Measurements from ENCODE around the gene LYRM2.

DNA sequence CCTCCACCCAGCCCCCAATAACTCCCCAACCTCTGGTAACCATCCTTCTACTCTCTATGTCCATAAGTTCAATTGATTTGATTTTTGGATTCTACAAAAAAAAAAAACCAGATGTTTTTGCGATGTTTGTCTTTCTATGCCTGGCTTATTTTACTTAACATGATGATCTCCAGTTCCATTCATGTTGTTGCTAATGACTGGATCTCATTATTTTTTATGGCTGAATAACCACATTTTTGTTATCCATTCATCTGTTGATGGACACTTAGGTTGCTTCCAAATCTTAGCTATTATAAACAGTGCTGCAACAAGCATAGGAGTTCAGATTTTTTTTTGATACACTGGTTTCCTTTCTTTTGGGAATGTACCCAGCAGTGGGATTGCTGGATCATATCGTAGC, 98.8 kb downstream of the LYRM2 start:
- TF ChIP-seq, protein P1, sequence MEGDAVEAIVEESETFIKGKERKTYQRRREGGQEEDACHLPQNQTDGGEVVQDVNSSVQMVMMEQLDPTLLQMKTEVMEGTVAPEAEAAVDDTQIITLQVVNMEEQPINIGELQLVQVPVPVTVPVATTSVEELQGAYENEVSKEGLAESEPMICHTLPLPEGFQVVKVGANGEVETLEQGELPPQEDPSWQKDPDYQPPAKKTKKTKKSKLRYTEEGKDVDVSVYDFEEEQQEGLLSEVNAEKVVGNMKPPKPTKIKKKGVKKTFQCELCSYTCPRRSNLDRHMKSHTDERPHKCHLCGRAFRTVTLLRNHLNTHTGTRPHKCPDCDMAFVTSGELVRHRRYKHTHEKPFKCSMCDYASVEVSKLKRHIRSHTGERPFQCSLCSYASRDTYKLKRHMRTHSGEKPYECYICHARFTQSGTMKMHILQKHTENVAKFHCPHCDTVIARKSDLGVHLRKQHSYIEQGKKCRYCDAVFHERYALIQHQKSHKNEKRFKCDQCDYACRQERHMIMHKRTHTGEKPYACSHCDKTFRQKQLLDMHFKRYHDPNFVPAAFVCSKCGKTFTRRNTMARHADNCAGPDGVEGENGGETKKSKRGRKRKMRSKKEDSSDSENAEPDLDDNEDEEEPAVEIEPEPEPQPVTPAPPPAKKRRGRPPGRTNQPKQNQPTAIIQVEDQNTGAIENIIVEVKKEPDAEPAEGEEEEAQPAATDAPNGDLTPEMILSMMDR (IDR thresholded peaks at IDR 0.05 in 2 of 3, conservative IDR thresholded peaks at IDR 0.05 in 1 of 3; ENCODE audit: insufficient read depth in 2 of 3, low read depth in 1 of 3, low read length in 3 of 3): no peak
- TF ChIP-seq ZNF445 (CRISPR knock-in tag; IDR thresholded peaks at IDR 0.05; ENCODE audit: low read depth) (no peak), POLR2A (conservative IDR thresholded peaks at IDR 0.05) (no peak), FOXA1 (IDR thresholded peaks at IDR 0.05; ENCODE audit: borderline replicate concordance) (no peak), GTF2F1 (IDR thresholded peaks at IDR 0.05; ENCODE audit: low read depth, low read length) (no peak), ZBTB17 (CRISPR knock-in tag; IDR thresholded peaks at IDR 0.05) (no peak), TAF9B (IDR thresholded peaks at IDR 0.05; ENCODE audit: partially characterized antibody) (no peak), CREB1 (IDR thresholded peaks at IDR 0.05) (no peak), CREB1 (CRISPR knock-in tag; IDR thresholded peaks at IDR 0.05) (no peak)
- TF ChIP-seq, protein P2, sequence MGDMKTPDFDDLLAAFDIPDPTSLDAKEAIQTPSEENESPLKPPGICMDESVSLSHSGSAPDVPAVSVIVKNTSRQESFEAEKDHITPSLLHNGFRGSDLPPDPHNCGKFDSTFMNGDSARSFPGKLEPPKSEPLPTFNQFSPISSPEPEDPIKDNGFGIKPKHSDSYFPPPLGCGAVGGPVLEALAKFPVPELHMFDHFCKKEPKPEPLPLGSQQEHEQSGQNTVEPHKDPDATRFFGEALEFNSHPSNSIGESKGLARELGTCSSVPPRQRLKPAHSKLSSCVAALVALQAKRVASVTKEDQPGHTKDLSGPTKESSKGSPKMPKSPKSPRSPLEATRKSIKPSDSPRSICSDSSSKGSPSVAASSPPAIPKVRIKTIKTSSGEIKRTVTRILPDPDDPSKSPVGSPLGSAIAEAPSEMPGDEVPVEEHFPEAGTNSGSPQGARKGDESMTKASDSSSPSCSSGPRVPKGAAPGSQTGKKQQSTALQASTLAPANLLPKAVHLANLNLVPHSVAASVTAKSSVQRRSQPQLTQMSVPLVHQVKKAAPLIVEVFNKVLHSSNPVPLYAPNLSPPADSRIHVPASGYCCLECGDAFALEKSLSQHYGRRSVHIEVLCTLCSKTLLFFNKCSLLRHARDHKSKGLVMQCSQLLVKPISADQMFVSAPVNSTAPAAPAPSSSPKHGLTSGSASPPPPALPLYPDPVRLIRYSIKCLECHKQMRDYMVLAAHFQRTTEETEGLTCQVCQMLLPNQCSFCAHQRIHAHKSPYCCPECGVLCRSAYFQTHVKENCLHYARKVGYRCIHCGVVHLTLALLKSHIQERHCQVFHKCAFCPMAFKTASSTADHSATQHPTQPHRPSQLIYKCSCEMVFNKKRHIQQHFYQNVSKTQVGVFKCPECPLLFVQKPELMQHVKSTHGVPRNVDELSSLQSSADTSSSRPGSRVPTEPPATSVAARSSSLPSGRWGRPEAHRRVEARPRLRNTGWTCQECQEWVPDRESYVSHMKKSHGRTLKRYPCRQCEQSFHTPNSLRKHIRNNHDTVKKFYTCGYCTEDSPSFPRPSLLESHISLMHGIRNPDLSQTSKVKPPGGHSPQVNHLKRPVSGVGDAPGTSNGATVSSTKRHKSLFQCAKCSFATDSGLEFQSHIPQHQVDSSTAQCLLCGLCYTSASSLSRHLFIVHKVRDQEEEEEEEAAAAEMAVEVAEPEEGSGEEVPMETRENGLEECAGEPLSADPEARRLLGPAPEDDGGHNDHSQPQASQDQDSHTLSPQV (IDR thresholded peaks at IDR 0.05): no peak

Data from K562 (cell line).